Astrocyte of the hippocampus (primary cell): Measurements from ENCODE around the gene TBCC.

Experiments
- DNase-seq: peaks from one replicate; pipeline ENCODE4 v3.0.0; 2011; ENCODE audit warnings: low read depth, low spot score

TBCC gene

DNA sequence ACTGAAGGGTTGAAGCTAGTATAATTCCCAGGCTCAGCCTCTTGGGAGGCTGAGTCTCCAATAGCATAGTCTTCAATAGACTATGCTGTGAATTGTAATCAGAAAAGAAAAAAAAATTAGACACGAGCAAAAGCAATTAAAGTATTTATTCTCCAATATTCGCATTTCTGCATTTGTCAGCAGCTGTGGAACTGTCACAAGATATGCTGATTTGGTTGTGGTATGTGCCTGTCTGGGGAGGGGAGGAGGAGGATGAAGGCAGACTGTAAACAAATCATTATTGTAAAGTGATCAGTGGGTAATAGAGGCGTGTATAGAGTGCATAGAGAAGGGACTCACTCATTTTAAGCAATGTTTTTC, 25.8 kb upstream of the TBCC start:
- no peak for DNase-seq

DNA sequence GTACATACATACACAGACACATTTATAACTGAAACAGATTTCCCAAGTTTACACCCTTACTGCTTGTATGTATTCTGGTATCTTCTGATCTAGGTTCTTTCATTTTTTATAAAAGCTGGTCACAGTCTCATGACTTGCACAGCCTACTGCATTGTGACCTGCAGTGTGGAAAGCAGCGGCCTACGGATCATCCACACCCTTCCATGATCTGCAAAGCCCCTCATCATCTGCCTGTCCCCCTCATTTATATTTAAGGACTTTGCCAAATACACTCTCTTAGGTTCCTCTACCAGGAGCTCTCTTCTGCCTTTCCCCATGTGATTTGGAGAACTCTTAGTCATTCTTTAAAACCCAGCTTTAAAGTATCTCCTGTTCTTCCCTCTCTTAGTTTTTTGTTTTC, 23.9 kb upstream of the TBCC start:
- DNase-seq: no peak

DNA sequence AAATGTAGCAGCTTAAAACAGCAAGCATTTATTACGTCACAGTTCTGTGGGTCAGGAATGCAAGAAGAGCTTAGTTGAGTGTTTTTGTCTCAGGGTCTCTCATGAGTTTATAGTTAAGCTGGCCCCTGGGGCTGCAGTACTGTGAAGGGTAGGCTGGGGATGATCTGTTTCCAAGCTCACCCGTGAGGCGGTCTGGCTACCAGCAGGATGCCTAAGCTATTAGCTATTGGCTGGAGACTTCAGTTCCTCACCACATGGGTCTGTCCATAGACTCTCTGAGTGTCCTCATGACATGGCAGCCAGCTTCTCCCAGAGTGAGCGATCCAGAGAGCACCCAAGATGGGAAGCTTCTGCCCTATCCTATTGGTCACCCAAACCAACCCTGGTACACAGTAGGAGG, 23.1 kb upstream of the TBCC start:
- DNase-seq: no peak

DNA sequence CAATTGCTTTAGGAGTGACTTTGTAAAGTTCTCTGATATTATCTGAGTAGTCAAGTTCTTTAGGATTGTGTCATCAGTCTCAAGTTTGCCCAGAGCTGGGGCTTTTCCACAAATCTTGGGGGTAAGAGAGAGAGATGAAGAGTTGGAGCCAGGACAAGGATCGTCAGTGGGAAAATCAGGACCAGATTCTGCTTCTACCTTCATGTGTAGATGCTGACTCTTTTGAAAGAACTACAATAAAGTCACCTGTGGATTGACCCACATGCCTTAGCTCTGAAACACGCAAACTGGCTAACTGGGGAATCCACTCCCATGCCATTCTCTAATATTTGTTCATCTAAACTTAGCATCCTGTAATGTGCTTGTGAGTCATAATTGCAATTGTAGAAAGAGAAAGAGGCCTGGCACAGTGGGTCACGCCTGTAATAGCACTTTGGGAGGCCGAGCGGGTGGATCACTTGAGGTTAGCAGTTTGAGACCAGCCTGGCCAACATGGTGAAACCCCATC, 20.3 kb upstream of the TBCC start:
- DNase-seq: peak; percentile 61

DNA sequence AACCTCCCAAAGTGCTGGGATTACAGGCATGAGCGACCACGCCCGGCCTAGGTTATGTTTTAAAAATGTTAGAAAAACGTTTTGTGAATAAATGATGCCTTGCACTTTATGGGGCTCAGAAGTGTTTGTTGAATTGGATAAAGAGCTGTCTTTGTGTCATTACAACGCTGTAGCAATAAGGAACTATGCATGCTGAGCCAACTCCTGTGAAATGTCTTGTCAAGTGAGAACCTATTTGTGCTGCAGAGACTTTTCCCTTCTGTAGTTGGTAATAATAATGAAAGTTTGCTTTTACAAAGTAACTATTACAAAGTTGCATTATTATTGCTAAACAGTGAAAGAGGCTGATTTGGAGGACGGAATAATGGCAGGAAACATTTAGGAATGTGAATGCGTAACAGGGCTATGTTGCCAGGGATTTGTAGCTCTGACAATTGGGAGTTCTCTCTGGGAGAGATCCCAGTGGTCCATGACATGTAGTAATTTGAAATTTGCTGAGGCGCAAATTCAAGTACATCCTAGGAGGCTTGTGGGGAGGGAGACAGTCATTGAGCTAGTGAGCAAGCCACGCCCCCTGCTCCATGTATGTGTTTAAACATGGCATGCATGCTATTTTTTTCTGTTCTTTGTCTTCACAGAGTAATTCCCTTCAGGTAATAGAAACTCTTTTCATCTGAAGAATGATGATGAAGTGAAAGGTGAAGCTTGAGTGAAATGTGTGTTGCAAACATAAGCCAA, 19.2 kb upstream of the TBCC start:
- DNase-seq: no peak

DNA sequence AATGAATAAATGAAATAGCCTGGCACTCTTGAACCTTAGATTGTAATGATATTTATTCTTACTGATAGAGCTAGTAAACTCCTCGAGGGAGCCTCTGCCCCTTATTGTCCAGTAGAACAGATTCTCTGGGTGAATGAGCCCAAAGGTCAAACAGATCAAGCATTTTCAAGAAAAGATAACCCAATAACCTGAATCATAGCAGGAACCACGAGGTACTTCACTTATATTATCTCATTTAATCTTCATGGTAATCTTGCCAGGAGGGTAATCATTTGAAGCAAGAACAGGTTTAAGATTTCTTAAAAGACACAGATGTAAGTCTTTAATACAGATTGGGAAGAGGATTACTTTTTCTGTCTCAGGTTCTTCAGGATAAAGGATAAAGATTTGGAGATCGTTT, 17.0 kb upstream of the TBCC start:
- DNase-seq: no peak

DNA sequence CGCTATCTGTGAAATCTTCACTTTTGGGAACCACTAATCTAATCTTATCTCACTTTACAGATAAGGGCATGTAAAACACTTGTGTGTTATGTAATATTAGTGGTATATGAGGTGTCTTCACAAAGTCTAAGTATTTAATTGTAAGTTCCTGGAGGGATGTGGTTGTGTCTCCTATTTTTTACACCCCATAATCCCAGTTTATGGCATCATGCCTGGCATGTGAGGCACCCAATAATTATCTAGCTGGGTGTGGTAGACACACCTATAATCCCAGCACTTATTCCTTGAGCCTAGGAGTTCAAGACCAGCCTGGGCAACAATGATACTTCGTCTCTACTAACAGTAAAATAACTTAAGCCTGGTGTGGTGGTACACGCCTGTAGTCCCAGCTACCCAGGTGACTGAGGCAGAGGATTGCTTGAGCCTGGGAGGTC, 16.5 kb upstream of the TBCC start:
- DNase-seq: no peak

DNA sequence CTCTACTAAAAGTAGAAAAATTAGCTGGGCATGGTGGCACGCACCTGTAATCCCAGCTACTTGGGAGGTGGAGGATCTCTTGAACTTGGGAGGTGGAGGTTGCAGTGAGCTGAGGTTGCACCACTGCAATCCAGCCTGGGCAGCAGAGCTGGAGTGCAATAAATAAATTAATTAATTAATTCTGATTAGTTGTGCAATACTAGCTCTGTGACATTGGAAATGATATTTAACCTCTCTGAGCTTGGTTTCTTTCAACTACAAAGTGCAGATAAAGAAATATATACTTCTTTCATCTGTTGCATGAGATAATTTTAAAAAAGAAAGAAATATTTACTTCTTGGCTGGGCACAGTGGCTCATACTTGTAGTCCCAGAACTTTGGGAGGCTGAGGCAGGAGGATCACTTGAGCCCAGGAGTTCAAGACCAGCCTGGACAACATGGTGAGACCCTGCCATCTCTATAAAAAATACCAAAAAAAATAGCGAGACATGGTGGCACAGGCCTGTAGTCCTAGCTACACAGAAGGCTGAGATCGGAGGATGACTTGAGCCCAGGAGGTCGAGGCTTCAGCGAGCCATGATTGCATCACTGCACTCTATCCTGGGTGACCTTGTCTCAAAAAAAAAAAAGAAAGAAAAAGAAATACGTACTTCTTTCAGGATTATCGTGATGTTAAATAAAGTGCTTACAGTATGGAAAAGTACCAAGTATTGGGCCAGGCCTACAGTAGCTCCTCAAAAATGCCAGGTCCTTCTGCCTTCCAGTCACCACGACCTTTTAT, 15.6 kb upstream of the TBCC start:
- DNase-seq: no peak

DNA sequence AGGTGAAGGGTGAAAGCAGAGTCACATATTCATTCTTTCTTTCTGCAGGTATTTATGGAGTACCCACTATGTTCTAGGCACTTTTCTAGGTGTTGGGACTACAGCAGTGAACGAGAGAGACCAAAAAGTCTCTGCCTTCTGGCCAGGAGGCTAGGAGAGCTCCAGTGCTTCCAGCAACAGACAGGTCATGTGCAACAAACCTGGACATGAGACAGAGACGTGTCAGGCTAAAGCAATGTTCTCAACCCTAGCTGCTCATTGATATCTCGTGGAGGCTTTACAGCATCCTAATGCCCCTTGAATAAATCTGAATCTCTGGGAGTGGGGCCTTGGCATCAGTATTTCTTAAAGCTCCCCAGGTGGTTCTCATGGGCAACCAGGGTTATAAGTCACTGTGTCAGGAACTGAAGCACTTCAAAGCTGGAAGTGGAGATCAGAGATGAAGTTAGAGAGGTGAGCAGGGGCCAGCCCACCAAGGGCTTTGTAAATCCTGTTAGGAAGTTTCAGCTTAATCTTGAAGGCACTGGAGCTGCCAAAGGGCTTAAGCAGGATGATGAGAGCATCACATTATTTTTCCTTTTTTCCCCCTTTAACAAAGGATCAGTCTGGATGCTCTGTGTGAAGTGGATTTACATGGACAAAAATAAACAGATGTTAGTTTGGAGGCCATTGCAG, 13.0 kb upstream of the TBCC start:
- DNase-seq: no peak

DNA sequence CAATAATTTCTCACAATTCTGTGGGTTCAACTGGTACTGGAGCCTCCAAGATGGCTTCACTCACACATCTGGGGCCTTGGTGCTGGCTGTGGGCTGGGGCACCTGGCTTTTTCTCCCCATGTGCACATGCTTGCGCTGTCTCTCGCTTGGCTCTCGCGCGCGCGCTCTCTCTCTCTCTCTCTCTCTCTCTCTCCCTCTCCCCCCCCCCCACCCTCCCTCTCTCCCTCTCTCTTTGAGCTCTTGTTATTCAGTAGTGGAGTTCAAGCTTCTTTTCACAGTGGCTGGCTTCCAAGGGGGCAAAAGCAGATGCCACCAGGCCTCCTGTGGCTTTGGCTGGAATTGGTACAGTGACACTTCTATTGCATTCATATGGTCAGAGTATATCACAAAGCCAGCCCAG, 10.8 kb upstream of the TBCC start:
- no peak for DNase-seq

DNA sequence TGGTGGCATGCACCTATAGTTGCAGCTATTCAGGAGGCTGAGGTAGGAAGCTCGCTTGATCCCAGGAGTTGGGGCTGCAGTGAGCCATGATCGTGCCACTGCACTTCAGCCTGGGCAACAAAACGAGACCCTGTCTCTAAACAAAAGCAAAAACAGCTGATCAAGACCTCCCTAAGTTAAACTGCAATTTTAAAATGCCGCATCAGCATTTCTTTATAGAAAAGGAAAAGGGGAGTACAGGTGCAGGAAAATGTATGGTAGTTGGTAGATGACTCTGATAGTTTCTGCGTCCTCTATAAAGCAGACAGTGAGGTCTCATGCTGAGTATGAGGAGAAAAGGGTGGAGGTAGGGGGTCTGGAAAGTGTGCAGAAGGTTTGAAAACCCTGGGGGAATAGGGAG, 8.9 kb upstream of the TBCC start:
- DNase-seq: no peak

DNA sequence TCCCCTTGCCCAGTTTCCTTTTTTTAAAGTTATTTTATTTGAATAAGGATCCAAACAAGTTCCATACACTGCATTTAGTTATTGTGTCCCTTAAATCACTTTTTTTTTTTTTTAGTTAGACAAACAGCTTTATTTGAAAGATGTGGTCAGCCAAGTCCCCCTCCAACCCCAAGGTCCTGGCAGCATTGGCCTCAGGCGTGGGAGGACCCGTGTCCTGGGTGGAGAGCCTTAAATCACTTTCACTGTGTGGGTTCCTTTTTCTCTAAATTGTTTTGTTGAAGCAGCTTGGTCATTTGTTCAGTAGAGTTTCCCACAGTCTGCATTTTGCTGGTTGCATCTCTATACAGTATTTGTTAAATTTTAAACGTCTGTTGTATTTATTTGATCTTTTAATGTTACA, 5.2 kb upstream of the TBCC start:
- no peak for DNase-seq

DNA sequence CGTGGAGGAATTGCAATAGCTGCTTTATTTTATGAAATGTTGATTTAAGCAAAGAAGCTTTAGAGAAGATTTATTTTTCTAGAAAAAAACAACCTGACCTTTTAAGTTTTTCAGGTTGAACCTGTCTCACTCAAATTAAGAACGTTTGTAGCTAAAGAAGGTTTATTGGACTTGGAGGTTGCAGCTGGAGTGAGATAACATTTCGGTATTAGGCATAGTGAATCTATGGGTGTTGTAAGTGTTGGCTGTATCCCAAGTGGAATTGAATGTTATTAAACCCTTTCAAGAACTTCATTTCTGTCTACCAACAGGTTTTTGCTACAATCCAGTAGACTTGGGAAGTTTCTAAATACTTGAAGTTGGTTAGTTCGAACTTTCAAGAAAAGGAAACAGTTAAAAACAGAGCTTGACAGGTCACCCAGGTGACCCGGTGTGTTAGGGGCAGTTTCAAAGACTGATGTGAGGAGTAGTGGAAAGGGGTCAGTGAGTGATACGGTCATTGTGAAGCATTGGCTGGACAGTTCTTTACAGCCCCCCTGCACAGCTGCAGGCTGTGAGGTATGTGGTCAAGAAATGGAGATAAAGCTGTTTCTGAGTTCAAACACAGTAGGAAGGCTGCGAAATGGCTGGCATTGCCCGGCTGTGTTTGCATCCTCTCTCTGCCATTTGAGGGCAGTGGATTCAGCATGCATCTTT, 2.4 kb upstream of the TBCC start:
- DNase-seq: no peak

DNA sequence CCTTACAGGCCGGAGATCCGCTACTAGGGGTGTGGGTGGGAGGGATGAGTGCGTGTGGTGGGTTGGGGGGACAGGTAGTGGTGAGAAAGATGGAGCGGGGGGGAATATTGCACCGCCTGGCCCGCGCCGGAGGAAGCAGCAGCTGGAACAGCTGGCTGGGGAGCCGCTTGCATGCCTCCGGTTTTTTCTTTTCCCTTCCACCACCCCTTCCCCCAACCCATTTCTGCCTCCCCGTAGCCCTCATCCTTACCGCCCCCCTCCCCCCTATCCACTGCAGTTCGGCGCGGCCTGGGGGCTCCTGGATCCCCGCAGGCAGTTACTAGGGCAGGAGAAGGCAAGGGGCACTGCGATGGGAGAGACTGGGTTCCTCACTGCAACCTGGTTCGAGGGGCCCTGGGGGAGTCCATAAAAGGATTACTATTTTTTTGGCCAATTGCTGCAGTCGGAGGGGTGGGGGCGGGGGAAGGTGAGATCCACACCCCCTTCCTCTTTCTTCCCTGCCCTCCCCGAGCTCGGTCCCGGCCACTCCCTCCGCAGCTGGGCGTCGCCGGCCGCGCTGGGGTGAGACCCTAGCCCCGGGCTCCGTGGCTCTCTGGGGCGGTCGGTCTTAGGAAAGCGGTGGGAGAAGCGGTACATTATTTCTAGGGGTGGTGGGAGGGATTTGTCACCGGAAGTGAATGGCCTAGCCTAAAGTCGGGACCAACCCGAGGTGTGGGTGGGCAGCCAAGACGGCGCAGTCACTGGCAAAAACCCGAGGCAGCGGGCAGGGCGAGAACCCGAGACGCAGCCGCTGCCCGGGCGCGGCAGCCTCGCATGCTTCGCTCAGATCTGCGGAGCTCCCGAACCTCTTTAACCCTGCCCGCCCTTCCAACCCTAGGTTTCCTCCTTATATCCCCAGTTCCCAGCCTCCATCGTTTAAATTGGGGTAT, 824 bp upstream of the TBCC start:
- peak; percentile 95 for DNase-seq

DNA sequence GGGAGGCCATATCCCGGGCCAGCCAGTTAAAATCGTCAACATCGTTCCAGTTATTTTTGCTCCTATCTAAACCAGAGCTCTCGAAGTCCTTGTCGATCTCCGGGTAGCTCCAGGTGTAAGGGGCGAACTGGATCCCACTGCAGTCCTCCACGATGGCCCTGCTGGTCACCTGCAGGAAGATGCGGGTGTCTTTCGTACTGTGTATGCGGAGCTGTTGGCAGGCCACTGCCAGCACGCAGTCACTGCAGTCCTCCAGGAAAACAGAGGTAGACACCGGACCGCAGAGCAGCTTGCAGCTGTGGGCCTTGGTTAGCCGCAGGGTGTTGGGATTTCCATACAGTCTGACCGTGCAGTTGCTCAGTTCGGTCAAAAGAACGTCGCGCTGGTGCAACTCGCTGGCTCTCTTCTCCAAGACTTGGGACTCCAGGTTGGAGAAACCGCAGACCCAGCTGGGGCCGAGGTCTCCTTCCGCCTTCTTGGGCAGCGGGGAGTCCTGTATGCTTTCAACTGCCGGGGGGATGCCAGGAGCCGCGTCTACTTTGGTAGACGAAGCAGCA, 742 bp downstream of the TBCC start:
- DNase-seq: peak; percentile 66

DNA sequence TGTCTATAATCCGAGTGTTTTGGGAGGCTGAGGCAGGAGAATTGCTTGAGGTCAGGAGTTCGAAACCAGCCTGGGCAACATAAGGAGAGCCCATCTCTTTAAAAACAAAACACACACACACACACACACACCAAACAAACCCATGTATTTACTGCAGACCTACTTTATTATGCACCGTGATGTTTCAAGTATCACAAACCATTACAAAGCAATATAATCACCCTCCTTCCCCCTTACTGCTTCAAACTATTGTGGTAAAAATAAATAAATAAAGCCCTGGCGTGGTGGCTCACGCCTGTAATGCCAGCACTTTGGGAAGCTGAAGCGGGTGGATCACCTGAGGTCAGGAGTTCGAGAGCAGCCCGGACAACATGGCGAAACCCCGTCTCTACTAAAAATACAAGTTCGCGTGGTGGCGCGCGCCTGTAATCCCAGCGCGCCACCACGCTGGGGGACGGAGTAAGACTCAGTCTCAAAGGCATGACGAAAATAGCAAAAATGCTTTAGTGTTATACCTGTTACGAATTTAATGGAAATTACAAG, 1.5 kb downstream of the TBCC start:
- DNase-seq: no peak

DNA sequence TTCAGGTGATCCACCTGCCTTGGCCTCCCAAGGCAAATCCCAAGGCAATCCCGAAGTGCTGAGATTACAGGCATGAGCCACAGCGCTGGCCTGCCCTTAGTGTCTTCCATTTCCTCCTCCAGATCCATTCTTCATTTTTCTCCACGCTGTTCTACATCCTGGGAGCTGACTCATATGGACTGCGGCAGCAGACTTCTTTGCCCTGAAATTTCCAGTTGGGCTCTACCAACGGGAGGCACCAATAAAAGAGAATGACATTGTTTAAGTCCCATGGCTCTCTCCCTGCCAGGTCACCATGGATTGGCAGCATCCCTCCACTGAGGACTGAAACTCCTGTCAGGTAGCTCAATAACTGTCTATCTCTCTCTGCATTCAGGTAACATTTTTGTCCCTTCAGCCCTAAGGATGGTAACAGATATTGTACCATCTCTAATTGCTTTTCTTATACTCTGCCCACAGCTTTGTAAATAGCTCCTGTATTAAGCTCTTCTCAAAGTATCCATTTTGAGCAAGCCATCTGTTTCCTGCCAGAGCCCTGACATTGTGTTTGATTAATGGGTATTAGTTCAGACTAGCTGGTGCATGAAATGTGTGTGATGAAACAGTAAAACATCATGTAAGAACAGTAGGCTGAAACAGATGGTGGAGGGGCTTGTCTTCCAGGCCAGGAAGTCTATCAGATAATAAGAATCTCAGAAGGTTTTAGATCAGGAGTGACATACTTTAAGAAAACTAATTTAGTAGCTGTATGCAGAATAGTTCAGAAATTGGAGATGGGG, 3.6 kb downstream of the TBCC start:
- DNase-seq: peak; percentile 42

DNA sequence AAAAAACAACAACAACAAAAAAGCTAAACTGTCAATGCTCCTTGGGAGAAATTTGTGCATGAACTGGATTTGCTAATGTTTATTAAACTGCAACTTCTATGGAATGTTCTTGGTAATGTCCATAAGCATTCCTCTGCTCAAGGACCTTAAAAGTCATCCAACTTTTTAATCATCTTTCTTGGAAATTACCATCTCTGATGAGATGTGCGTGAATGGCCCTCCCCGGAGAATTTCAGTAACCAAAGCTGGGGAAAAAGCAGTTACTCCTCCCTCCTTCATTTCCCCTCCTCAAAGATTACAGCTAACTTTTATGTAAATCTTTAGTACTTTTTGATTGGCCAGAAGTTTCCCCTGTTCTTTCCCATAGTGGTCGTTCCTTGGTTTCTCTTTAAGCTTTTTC, 5.2 kb downstream of the TBCC start:
- DNase-seq: no peak

DNA sequence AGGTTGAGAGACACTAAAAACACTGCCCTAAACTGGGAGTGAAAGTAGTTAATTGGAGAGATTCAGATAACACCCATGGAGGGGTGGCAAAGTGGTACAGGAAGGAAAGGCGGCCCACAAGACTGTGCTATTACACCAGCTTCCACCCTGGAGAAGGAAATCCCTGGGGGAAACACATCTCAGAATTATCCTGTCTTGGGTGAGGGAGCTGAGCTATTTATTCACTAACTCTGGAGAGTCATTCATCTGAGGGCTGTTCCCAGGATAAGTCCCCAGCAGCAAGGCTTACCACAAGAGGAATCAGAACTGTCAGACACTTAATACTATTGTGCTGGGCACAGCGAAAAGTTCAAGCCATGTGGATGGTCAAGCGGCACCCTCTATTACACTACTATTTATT, 9.9 kb downstream of the TBCC start:
- DNase-seq: no peak
